Thyroid gland (tissue), 4 donors: Measurements from ENCODE around the gene AP4S1. TPM values are rescaled to one million over a fixed set of nuclear protein-coding genes. Genes with fewer than 3 reads are reported as not detected.
A peak's percentile ranks its signal among the peaks of the same experiment; 100 is the strongest.
"Not testable (repeated sequence)": the region's sequence is repeated elsewhere in the genome, so short reads cannot be mapped to it uniquely, and the experiment has no call there.

Experiments
- DNase-seq, 2 donors: peaks; one replicate each; pipeline ENCODE4 v3.0.0-alpha.2; 2019
- H3K27ac ChIP-seq, 3 donors: fragments of 200-600 bp; sonication (generic); 1 replicate in 2 of 3; 2 replicates in 1 of 3; pipeline ENCODE4 v1.5.1; 2016 to 2019; ENCODE audit warnings: mild to moderate bottlenecking in 1 of 3, moderate library complexity in 1 of 3
- H3K27me3 ChIP-seq: fragments of 200-600 bp; sonication (generic); one replicate; pipeline ENCODE4 v1.5.1; 2019
- H3K36me3 ChIP-seq, 2 donors: fragments of 200-600 bp; sonication (generic); one replicate each; pipeline ENCODE4 v1.5.1; 2016 to 2019
- H3K4me1 ChIP-seq, 2 donors: fragments of 200-600 bp; sonication (generic); one replicate each; pipeline ENCODE4 v1.5.1; 2017 to 2019
- H3K4me3 ChIP-seq, 3 donors: fragments of 200-600 bp; sonication (generic); replicated peaks in 1 of 3; 1 replicate in 2 of 3; 2 replicates in 1 of 3; pipeline ENCODE4 v1.5.1; 2016; ENCODE audit warnings: mild to moderate bottlenecking in 1 of 3
- H3K9me3 ChIP-seq: fragments of 200-600 bp; sonication (generic); one replicate; pipeline ENCODE4 v1.5.1; 2017
- CTCF ChIP-seq, 6 experiments: fragments of 200-600 bp in 3 of 6; fragments of 450-650 bp in 3 of 6; sonication (generic) in 3 of 6; IDR thresholded peaks; one replicate each; pipeline ENCODE4 v1.5.1; 2016 to 2019; ENCODE audit warnings: antibody characterized with exemption in 6 of 6, mild to moderate bottlenecking in 2 of 6, inconsistent platforms in 1 of 6, moderate library complexity in 1 of 6
- POLR2A ChIP-seq, 2 donors: fragments of 450-650 bp; IDR thresholded peaks; one replicate each; pipeline ENCODE4 v1.6.1; 2017; ENCODE audit warnings: antibody characterized with exemption in 2 of 2, mild to moderate bottlenecking in 2 of 2, moderate library complexity in 1 of 2
- WGBS, 2 donors: methylation state at CpG; one replicate each; pipeline ENCODE4 v1.1.5; 2017; 5-methylcytosine and 5-hydroxymethylcytosine counted together
- intact Hi-C: fragments of 100-400 bp; cut with DNase I; formaldehyde crosslinking; loops from one replicate; pipeline ENCODE4 v1.15.1; 2023
- total RNA-seq, 4 donors: library from RNA; depleted of rRNA; stranded (reverse); fragments of >200 nt; gene quantifications; one replicate each; pipeline ENCODE4 v1.2.3, GENCODE V29; 2016

The AP4S1 gene
- total RNA-seq, 4 donors from 2014 or later, result 19.5 to 33.9 (median 24.3) TPM

- Histone ChIP-seq H3K27ac (no peak overlapping the region), H3K36me3 (no peaks in the 10 kb centered on the region), H3K9me3 (no peaks in the 10 kb centered on the region), H3K27me3 (no peaks in the 10 kb centered on the region), H3K4me3 (no peak overlapping the region), H3K4me1 (peaks cover 4 to 12% of the 10 kb centered on the region in 2 donors)
- WGBS, 2 donors, result 72 to 77% methylated on average over 3 of the region's 3 CpGs
- intact Hi-C loops, result no loop called here
- DNase-seq, result no peak
- TF ChIP-seq CTCF (IDR thresholded peaks at IDR 0.05) (no peak), POLR2A (IDR thresholded peaks at IDR 0.05) (no peak)
Measured at GRCh38 chr14:31080056-31080455, 54.6 kb downstream of the AP4S1 start.

- H3K9me3 ChIP-seq, result no peaks in the 10 kb centered on the region
- no peak overlapping the region for H3K4me3 ChIP-seq
- H3K36me3 ChIP-seq, result no peaks in the 10 kb centered on the region
- TF ChIP-seq POLR2A (IDR thresholded peaks at IDR 0.05) (no peak), CTCF (IDR thresholded peaks at IDR 0.05) (no peak)
- intact Hi-C loops, result no loop called here
- DNase-seq, result no peak
- 94 to 97% methylated on average over 4 of the region's 4 CpGs for WGBS, 2 donors
- no peaks in the 10 kb centered on the region for H3K27me3 ChIP-seq
- peaks cover 4 to 13% of the 10 kb centered on the region in 2 donors for H3K4me1 ChIP-seq
- H3K27ac ChIP-seq, result no peak overlapping the region
Measured at GRCh38 chr14:31080484-31080883, 55.0 kb downstream of the AP4S1 start.

GRCh38 chr14:31083781-31084180 lies 58.3 kb downstream of the AP4S1 start:
- no peak for TF ChIP-seq CTCF (IDR thresholded peaks at IDR 0.05)
- no peak for TF ChIP-seq POLR2A (IDR thresholded peaks at IDR 0.05)
- intact Hi-C loops, result loop anchor here (2.0 kb wide), 1 partner anchor 103 kb away; no protein-coding TSS in a partner anchor

GRCh38 chr14:31084385-31084784 lies 58.9 kb downstream of the AP4S1 start:
- intact Hi-C loops, result no loop called here
- WGBS, 2 donors, result 34 to 38% methylated on average over 5 of the region's 5 CpGs
- H3K4me3 ChIP-seq, result no peak overlapping the region
- DNase-seq, result peak; percentile 89 to 91
- peak in 1 of 6 experiments; percentile 3 for TF ChIP-seq CTCF (IDR thresholded peaks at IDR 0.05)
- no peak for TF ChIP-seq POLR2A (IDR thresholded peaks at IDR 0.05)
- H3K36me3 ChIP-seq, result no peaks in the 10 kb centered on the region
- peak overlapping the region; percentile 57 to 84 (median 69) for H3K27ac ChIP-seq
- peaks cover 11 to 13% of the 10 kb centered on the region in 2 donors for H3K4me1 ChIP-seq
- no peaks in the 10 kb centered on the region for H3K27me3 ChIP-seq
- H3K9me3 ChIP-seq, result no peaks in the 10 kb centered on the region

More at GRCh38 chr14:31083781-31084180, 58.3 kb downstream of the AP4S1 start:
- peak overlapping the region; percentile 48 to 84 (median 57) for H3K27ac ChIP-seq
- 92 to 94% methylated on average over 3 of the region's 3 CpGs for WGBS, 2 donors
- H3K27me3 ChIP-seq, result no peaks in the 10 kb centered on the region
- no peaks in the 10 kb centered on the region for H3K9me3 ChIP-seq
- DNase-seq, result no peak
- H3K4me1 ChIP-seq, result peaks cover 11 to 13% of the 10 kb centered on the region in 2 donors
- no peak overlapping the region for H3K4me3 ChIP-seq
- no peaks in the 10 kb centered on the region for H3K36me3 ChIP-seq

- peak overlapping the region; percentile 57 to 84 (median 69) for H3K27ac ChIP-seq
- H3K4me3 ChIP-seq, result no peak overlapping the region
- intact Hi-C loops, result no loop called here
- WGBS, 2 donors, result 94% methylated on average over 3 of the region's 3 CpGs
- no peak for DNase-seq
- H3K9me3 ChIP-seq, result no peaks in the 10 kb centered on the region
- TF ChIP-seq POLR2A (IDR thresholded peaks at IDR 0.05), result no peak
- TF ChIP-seq CTCF (IDR thresholded peaks at IDR 0.05), result no peak
- no peaks in the 10 kb centered on the region for H3K36me3 ChIP-seq
- H3K27me3 ChIP-seq, result no peaks in the 10 kb centered on the region
- peaks cover 12 to 15% of the 10 kb centered on the region in 2 donors for H3K4me1 ChIP-seq
Measured at GRCh38 chr14:31085027-31085426, 59.6 kb downstream of the AP4S1 start.

GRCh38 chr14:31086466-31086865 lies 61.0 kb downstream of the AP4S1 start:
- H3K27me3 ChIP-seq, H3K9me3 ChIP-seq, H3K36me3 ChIP-seq, H3K4me3 ChIP-seq, H3K27ac ChIP-seq, intact Hi-C loops: not testable (repeated sequence)
- 80 to 82% methylated on average over 9 of the region's 9 CpGs for WGBS, 2 donors
- H3K4me1 ChIP-seq, result peaks cover 24 to 28% of the 10 kb centered on the region in 2 donors
- peak; percentile 21 to 52 for DNase-seq
